HG03196 (cell line): ENCODE data around the gene RRAS2.

Experiments
- ATAC-seq: cut with Tn5 transposase; IDR thresholded peaks from one replicate; pipeline ENCODE4 v1.9.1; 2021; ENCODE audit not compliant: unreplicated experiment

The RRAS2 gene

DNA sequence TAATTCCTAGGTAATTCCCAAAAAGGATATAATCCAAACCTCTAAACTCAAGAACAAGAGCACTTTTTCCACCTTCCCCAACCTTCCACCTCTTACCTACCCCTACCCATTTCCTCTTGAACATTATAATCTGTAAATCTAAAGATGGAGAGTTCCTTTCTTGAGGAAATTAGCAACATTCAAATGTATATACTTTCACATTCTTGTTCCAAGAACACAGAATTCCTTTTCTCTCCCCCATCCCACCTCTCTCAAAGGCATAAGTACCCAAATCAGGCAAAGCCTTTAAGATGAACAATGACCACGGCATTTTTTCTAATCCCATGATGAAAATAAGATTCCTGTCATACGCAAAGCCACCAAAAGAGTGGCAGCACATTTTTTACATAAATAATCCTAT lies 18.3 kb downstream of the RRAS2 start:
- ATAC-seq, result no peak

DNA sequence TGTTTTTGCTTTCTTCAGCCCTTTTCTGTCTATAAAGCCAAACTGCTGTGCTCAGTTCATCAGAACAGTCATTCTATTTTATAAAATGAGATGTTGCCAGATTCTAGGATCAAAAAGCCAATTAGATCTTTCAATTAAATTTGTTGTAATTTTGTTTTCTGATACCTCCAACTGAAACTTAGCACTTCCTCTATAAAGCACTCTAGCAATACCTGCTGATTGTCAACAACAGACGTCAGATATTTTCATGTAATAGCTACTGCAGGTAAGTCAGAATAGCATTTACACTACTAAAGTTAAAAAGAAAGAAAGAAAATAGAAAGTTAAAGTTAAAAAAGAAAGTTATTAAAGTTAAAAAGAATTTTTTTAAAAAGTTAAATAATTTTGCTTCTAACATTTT lies 19.6 kb downstream of the RRAS2 start:
- ATAC-seq, result no peak

DNA sequence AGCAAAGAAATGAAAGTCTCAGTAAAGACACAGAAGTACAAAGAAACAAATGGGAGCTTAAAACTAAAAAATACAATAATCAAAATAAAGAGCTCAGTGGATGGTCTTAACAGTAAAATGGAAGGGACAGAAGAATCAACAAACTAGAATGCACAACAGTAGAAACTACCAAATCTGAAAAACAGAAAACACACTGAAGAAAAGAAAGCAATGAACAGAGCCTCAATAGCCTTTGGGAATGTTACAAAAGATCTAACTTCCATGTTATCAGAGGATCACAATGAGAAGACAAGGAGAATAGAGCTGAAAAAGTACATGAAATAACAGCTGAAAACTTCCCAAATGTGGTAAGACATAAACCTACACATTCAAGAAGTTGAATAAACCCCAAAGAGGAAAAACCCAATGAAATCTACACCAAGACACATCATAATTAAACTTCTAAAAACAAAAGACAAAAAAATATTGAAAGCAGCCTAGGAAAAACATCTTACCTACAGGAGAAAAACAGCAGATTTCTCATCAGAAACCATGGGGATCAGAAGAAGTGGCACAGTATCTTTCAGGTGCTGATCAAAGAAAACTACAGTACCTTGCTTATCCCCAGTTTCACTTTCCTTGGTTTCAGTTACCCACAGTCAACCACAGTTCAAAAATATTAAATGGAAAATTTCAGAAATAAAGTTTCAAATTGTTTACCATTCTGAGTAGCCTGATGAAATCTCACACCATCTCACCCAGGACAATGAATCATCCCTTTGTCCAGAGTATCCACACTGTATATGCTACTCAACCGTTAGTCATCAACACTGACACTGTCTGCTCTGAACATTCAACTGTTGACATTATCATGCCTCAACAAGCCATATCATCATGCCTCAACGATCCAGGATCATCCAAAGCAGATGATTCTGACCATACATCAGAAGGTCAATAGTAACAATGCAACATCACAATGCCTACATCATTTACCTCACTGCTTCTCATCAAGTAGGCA lies 22.2 kb downstream of the RRAS2 start:
- no peak for ATAC-seq

DNA sequence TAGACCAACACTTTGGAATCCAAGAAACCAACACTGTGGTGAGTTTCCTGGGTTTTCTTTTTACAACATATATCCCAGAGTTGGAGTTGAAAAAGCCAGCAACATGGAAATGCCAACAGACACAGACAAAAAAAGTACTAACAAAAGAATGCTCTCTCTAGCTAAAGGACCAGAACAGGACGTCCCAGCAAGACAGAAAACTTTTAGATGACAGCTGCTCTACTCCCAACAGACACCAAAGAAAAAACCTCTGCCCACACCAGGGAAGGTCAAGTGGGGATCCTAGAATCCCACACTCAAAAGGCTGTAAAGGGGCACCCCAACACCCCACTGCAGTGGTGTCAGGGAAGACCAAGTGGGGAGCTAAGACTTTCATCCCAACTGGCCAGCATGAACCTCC lies 23.3 kb downstream of the RRAS2 start:
- ATAC-seq, result no peak

DNA sequence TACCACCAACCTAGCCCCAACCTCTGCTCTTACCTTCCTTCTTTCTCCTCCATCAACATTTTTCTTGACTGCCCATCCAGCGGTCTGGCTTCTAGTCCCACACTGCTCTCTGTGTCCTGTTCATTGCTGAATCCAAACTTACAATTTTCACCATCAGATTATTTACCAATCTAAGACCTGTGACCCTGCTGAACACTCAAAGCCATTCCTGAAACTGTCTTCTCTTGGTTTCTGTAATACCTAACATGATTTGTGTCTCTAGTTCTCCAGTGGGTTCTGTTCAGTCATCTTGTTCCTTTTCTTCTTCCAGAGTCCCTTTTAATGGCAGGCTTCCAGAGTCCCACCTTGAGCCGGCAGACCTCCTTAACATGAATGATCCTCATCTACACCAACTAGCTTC lies 24.1 kb downstream of the RRAS2 start:
- no peak for ATAC-seq

DNA sequence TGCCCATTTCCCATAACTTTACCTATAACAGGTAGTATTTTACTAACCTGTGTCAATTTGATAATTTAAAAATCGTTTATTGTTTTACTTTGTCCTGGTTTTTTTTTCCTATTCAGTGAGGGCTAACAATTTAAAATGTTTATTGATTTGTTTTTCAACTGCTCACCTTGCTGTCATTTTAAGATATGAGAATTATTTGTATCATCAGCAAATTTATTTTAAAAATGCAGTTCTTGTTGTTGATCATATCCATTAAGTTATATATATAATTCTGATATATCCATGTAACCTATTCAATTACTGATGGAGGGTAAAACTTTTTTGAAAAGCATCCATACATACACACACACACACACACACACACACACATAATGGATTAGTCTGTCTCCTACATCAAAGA lies 24.8 kb downstream of the RRAS2 start:
- no peak for ATAC-seq

DNA sequence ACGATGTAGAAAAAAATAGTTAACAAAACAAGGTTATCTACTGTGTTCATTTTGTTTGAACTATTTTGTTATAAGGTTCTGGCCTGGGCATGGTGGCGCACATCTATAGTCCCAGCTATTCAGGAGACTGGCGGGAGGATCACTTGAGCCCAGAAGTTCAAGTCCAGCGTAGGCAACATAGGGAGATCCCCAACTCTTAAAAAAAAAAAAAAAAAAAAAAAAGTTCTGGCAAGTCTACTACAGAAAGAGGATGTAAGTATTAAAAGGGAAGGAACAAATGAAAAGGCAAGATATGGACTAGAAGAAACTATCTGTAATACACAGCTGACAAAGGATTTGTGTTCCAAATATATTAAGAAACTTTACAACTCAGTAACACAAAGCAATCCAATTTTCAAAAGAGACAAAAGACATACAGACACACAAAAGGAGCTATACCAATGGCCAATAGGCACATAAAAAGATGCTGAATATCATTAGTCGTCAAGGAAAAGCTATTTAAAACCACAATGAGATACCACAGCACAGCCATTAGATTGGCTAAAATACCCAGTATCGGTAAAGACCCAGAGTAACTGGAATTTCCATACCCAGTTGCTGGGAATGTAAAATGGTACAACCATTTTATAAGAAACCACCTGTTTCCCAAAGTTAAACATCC lies 27.4 kb downstream of the RRAS2 start:
- peak; percentile 44 for ATAC-seq

DNA sequence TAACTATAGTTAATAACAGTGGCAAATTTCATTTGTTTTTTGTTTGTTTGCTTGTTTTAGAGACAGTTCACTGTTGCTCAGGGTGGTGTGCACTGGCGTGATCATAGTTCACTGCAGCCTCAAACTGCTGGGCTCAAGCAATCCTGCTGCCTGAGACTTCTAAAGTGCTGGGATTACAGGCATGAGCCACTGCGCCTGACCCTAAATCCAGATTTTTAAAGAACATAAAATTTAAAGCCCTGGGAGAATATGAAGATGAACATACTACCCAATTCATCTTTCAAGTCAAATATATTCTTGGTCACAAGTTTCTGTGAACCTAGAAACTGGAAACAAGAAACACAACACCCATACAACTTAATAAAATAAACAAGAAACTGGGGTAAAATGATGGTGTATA lies 28.1 kb downstream of the RRAS2 start:
- peak; percentile 6 for ATAC-seq

DNA sequence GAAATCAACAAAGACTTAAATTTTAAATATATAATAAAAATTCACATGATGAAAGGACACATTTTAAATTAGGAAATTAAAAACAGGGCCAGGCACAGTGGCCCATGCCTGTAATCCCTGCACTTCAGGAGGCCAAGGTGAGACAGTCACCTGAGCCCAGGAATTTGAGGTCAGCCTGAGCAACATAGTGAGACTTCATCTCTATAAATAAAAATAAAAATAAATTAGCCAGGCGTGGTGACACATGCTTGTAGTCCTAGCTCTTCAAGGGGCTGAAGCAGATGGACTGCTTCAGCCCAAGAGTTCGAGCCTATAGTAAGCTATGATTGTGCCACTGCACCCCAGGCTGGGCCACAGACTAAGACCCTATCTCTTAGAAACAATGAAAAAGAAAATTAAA lies 29.3 kb downstream of the RRAS2 start:
- no peak for ATAC-seq

DNA sequence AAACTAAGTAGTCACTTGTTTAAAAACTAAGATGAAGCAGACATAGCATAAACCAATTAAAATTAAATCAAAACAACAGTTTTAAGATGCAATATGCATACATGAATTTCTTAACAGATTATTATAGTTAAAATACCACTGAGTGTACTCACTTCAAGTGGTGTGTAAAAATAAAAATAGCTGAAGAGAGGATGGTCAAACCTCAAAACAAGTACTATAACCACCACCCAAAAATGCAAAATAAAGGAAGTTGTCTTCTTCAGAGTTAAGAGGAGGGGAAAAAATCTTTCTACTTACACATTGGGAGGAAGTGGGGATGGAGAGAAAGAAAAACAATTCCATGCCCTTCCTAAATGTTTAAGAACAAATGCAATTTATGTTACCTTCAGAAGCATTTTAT lies 31.9 kb downstream of the RRAS2 start:
- ATAC-seq, result no peak

DNA sequence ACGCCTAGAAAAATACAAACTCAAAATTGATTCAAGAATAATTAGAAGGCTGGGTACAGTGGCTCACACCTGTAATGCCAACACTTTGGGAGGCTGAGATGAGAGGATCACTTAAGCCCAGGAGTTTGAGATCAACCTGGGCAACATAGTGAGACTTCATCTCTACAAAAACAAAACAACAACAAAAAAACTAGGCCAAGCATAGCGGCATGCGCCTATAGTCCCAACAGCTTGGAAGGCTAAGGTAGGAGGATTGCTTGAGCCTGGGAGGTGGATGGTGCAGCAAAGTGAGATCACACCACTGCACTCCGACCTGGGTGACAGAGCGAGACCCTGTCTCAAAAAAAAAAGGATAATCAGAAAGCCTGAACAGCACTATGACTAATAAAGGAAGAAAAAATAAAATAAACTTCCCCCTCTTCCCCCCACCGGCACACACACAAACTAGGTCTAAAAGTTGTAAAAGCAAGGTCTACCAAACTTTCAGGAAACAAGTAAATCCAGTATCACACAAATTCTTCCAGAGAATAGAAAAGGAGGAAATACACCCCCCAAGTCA lies 35.8 kb downstream of the RRAS2 start:
- no peak for ATAC-seq

DNA sequence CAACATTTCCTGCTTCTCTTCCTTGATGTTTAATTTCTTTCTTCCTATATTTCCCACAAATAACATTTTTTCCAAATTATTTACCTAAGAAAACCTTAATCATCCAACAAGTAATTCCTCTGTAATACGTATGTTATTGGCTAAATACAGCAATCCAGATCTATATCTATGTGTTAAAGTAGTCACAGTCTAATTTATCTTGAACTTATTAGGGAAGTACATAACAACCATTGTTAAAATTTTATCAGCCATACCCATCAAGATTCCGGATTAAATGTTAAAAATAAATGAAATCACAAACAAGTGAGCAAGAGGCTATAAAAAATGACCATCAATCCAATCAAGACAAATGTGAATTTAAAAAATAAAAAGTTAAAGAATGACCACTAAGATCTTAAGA lies 36.5 kb downstream of the RRAS2 start:
- ATAC-seq, result no peak

DNA sequence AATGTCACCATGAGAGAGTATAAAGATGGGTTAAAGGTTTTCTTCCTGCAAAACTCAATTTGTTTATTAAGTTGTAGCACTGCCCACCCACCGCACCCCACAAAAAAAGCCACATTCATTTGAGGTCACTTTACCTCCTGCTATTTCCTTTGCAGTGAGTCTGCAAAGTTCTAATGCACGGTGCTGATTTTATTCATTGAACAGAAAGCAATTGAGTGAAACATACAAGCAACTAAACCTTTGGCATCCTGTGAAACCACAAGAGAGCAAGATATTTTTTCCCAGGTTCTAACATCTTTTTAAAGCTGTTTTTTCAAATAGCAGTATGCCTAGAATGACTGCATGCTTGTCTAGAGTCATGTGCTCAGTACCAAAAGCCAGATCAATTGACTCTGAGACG lies 39.0 kb downstream of the RRAS2 start:
- ATAC-seq, result peak; percentile 52

DNA sequence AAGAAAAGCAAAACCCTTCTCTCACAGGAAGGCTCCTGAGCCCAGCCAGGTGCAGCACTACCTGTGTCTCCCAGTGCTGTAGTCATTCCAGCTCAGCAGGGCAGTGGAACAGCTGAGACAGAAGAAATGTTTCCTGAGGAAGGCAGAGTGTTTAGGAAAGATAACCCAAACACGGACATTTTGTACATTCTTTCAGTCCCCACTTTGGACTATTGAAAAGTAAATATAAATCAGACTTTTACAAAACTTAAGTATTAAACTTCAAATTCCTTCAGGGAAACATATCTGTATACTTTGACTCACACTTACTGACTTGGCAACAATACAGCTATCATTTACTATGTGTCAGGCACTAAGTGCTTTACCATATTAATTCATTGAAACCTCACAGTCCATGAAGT lies 40.4 kb downstream of the RRAS2 start:
- no peak for ATAC-seq

DNA sequence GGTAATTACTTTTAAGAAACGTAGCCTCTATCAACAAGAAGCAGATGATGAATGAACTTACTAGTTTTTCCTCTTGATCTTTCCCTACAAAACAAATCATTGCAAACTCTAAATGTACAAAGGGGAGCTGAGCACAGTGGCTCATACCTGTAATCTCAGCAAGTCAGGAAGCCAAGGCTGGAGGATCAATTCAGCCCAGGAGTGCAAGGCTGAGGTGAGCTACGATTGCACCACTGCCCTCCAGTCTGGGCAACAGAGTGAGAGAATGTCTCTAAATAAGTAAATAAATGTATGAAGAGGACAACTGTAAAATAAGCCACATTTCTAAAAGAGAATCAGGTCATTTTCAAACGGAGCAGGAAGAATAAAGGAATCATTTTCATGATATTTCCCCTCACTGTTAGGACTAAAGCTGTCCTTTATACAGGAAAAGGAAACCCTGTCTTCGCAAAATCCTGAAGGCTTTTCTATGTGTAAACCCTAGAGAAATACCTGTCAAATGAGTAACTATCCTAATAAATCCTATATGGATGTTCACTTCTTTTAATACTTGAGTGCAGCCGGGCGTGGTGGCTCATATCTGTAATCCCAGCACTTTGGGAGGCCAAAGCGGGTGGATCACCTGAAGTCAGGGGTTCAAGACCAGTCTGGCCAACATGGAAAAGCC lies 41.2 kb downstream of the RRAS2 start:
- ATAC-seq, result no peak

DNA sequence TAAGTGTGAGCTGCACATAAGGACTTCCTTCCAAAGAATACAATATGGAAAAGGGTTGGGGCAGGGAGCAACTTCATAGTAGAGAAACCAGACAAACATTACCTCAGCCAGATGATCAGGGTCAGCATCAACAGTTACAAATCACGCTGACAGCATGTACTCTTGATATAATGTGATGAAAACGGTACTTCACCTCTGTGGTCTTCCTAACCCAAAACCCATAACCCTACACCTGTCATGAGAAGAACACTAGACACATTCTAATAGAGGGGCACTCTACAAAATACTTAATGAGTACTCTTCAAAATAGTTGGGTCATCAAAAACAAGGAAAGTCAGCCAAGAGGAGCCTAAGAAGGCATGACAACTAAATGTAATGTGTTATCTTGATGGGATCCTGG lies 43.9 kb downstream of the RRAS2 start:
- ATAC-seq, result no peak

DNA sequence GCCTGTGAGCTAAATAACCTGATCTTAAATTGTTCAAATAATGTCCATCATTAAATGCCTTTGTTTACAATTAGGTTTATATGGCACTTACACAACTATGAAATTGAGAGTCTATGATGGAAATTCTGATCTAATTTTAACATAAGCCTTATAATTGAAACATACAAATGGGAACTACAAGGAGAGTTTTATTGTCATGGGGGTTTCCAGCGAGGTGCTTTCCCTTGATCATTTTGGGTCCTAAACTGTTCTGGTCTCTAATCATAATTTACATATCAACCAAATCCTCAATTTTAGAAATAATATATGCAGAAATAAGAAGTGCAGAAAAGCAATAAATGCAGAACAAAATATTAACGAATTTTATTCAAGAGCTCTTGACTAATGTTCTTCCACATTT lies 44.9 kb downstream of the RRAS2 start:
- no peak for ATAC-seq

DNA sequence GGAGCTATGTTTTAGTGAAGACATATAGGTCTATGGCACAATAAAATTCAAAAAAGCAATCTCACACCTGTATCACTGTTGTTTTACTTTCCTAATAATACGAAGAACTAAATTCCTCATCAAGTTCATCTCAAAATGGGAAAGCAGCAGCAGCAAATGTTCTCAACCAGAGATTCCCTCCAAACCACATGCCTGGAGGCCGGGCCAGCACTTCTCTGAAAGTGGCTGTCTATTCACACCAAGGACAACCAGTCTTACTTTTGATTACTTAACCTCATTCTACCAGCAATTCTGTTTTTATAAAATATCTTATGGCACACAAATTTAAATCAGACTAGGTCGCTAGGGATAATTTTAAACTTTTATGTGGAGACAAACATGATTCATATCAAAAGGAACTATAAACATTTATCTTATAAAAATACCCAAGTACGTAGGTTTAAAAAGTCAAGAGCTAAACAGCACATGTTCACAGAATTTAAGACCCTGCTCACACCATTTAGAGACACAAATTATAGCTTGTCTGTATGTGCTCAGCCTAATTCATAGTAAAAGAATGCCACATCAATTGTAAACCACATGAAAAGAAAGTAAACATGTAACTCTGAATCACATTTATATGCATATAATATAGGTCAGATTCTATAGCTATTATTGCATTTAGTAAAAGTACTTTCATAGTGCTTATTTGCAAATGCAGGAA lies 46.1 kb downstream of the RRAS2 start:
- ATAC-seq, result no peak

DNA sequence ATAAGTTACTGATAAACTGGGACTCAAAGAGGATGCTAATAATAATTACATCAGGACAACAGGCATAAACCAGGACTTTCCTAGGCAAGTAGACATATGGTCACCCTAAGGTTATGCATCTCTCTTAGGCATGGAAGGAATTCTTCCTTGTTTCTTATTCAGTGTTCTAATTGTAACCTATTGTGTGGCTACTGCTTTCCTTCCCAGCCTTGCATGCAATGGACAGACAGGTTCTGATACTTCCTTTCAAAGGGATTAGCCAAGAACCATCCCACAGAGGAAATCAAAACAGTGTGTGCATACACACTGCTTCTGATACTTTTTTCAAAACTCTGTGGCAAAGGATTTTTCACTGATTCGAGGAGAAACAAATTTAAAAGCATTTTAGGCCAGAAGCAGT lies 48.3 kb downstream of the RRAS2 start:
- no peak for ATAC-seq

DNA sequence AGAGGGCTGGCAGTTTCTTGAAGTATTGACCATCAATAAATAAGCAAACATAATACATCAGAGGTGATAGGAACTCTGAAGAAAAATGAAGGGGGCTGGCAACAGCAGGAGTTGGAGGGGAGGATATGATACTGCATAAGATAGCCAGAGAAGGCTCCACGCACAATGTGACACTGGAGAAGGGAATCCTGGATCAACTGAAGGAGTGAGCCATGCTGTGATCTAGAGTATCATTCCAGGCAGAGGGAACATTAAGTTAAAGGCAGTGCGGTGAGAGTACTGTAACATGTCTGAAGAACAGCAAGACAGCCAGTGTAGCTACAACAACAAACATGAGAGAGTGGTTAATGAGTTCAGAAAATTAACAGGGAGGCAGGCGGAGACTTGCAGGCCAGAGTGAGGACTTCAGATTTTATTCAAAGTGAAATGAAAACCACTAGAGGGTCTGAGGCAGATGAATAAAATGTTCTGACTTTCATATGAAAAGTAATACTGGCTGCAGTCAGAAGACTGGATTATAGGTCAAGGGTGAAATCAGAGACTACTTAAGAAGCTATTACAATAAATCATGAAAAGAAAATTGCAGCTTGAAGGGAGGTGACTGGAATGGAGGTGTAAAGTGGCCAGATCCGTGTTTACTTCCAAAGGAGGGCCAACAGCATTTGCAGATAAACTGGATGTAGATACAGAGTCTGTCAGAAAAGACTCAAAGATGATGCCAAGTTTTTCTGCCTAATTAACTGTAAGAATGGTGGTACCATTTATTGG lies 49.4 kb downstream of the RRAS2 start:
- ATAC-seq, result peak; percentile 27
